HL-60 (cell line): ENCODE results near the gene IZUMO4.

Source experiments
- DNase-seq, 2 experiments: peaks; one replicate each; pipeline ENCODE4 v3.0.0-alpha.2; 2010 to 2020; ENCODE audit warnings: low read depth in 1 of 2, low spot score in 1 of 2
- H3K27ac ChIP-seq: fragments of 250-450 bp; sonication (Bioruptor Pico); replicated peaks from 2 replicates; pipeline ENCODE4 v1.5.1; 2020; ENCODE audit warnings: mild to moderate bottlenecking, moderate library complexity
- H3K27me3 ChIP-seq: fragments of 250-450 bp; sonication (Bioruptor Pico); 2 replicates; pipeline ENCODE4 v1.5.1; 2021; ENCODE audit warnings: mild to moderate bottlenecking, moderate library complexity; ENCODE audit not compliant: insufficient read depth, poor library complexity, severe bottlenecking
- H3K4me3 ChIP-seq: replicated peaks from 2 replicates; pipeline ENCODE4 v1.5.1; 2011; ENCODE audit warnings: mild to moderate bottlenecking, control low read depth, low read length; ENCODE audit not compliant: insufficient read depth
- GABPA ChIP-seq: IDR thresholded peaks from 2 replicates; pipeline ENCODE4 v1.6.1; 2012; ENCODE audit warnings: low read depth
- POLR2AphosphoS5 ChIP-seq: IDR thresholded peaks from 2 replicates; pipeline ENCODE4 v1.6.1; 2012; ENCODE audit warnings: low read depth
- SPI1 ChIP-seq: IDR thresholded peaks from 2 replicates; pipeline ENCODE4 v1.6.1; 2012; ENCODE audit warnings: low read depth, mild to moderate bottlenecking, borderline replicate concordance
- TF ChIP-seq, protein P1 (sequence below): IDR thresholded peaks from one replicate; pipeline ENCODE4 v1.5.1; 2011; ENCODE audit warnings: low read length, control low read depth, inconsistent platforms; ENCODE audit not compliant: insufficient read depth
- TF ChIP-seq, protein P2 (sequence below): IDR thresholded peaks from 2 replicates; pipeline ENCODE4 v1.6.1; 2012; ENCODE audit warnings: low read depth; ENCODE audit not compliant: insufficient replicate concordance

The IZUMO4 gene

DNA sequence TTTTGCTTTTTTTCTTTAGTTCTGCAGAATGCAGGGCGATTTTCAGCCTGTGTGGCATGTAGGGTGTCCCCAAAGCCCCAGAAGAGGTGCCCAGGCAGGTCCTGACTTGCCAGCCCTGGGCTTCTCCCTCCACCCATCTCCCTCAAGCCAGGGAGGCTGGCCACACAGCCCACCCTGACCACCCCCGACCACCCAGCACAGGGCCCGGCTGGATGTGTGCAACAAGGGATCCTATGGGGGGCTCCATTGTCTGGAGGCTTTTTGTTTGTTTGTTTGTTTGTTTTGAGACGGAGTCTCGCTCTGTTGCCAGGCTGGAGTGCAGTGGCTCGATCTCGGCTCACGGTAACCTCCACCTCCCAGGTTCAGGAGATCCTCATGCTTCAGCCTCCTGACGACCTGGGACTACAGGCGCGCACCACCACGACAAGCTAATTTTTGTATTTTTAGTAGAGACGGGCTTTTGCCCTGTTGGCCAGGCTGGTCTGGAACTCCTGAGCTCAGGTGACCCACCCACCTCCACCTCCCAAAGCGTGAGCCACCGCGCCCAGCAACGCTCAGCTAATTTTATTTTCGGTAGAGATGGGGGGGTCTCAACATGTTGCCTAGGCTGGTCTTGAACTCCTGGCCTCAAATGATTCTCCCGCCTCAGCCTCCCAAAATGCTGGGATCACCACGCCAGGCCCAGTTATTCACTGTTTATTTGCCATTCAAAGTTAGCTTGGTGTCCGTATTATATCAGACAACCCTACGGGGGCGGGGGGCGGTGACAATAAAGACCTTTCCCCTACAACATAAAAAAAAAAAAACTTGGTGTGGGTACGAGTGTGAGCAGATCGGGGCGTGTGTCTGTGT lies 37.9 kb upstream of the IZUMO4 start:
- H3K27ac ChIP-seq, result peak overlapping the region; percentile 32
- TF ChIP-seq POLR2AphosphoS5, result no peak
- TF ChIP-seq SPI1, result no peak
- TF ChIP-seq, protein P1, sequence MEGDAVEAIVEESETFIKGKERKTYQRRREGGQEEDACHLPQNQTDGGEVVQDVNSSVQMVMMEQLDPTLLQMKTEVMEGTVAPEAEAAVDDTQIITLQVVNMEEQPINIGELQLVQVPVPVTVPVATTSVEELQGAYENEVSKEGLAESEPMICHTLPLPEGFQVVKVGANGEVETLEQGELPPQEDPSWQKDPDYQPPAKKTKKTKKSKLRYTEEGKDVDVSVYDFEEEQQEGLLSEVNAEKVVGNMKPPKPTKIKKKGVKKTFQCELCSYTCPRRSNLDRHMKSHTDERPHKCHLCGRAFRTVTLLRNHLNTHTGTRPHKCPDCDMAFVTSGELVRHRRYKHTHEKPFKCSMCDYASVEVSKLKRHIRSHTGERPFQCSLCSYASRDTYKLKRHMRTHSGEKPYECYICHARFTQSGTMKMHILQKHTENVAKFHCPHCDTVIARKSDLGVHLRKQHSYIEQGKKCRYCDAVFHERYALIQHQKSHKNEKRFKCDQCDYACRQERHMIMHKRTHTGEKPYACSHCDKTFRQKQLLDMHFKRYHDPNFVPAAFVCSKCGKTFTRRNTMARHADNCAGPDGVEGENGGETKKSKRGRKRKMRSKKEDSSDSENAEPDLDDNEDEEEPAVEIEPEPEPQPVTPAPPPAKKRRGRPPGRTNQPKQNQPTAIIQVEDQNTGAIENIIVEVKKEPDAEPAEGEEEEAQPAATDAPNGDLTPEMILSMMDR, result no peak
- TF ChIP-seq, protein P2, sequence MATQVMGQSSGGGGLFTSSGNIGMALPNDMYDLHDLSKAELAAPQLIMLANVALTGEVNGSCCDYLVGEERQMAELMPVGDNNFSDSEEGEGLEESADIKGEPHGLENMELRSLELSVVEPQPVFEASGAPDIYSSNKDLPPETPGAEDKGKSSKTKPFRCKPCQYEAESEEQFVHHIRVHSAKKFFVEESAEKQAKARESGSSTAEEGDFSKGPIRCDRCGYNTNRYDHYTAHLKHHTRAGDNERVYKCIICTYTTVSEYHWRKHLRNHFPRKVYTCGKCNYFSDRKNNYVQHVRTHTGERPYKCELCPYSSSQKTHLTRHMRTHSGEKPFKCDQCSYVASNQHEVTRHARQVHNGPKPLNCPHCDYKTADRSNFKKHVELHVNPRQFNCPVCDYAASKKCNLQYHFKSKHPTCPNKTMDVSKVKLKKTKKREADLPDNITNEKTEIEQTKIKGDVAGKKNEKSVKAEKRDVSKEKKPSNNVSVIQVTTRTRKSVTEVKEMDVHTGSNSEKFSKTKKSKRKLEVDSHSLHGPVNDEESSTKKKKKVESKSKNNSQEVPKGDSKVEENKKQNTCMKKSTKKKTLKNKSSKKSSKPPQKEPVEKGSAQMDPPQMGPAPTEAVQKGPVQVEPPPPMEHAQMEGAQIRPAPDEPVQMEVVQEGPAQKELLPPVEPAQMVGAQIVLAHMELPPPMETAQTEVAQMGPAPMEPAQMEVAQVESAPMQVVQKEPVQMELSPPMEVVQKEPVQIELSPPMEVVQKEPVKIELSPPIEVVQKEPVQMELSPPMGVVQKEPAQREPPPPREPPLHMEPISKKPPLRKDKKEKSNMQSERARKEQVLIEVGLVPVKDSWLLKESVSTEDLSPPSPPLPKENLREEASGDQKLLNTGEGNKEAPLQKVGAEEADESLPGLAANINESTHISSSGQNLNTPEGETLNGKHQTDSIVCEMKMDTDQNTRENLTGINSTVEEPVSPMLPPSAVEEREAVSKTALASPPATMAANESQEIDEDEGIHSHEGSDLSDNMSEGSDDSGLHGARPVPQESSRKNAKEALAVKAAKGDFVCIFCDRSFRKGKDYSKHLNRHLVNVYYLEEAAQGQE, result no peak
- TF ChIP-seq GABPA, result no peak
- H3K27me3 ChIP-seq, result no peaks in the 10 kb centered on the region
- no peak for DNase-seq
- H3K4me3 ChIP-seq, result no peak overlapping the region

DNA sequence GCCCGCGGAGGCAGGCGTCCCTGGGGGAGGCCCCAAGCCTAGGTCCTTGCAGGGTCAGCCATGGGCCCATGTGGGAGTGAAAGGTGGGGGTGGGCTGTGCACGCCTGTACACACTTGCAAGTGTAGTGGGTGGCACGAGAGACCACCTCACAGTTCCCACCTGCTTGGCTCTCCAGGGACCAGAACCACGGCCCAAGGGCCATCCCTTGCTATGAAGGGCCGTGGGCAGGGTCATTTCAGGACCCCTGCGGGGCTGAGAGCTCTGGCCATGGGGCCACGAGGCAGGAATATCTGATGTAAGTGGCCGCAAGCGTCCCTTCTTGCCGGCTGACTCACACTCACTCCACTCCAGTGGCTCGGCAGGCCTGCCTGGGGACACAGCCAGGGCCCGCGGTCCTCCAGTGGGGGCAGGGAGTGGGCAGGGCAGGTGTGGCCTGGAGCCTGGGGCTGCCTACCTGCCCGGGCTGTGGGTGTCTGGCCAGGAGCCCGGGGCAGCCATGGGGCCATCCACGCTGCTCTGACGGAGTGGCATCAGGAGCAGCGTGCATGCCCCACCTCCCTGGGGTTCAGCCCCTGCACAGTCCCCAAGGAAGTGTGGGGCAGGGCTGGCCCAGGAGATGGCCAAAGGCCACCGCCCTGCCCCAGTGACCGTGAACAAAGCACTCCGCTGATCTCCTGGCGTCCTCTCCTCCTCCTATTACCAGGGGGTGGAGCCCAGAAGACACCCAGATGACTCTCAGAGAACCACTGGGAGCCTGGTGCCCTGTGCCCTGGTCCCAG lies 37.1 kb upstream of the IZUMO4 start:
- TF ChIP-seq, protein P1, result no peak
- TF ChIP-seq POLR2AphosphoS5, result no peak
- TF ChIP-seq SPI1, result no peak
- no peaks in the 10 kb centered on the region for H3K27me3 ChIP-seq
- no peak for DNase-seq
- peak overlapping the region; percentile 93 for H3K27ac ChIP-seq
- H3K4me3 ChIP-seq, result no peak overlapping the region

DNA sequence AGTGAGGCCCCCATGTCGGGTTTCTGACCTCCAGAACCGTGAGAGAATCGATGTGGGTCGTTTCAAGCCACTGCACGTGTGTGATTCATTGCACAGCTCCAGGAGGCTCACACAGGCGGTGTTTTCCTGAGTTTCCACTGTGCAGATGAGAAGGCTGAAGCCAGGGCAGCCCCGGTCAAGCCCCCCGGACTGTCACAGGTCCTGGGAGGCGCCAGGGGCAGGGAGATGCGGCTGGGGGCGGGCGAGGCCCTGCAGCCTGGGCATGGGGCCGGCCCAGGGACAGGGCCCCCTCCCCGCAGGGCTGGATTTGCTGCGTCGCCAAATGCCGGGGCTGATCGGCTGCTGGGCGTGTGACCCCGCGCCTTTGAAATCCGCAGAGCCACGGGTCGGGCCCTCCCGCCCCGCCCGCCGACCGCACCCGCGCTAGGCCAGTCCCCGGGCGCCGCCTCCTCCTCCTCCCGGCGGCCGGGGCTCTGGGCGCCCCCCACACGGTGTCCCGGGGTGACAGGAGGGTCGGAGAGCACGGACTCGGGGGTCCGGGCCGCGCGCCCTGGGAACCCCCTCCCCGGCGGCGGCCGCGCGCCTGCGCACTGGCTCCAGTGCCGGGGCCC lies 35.7 kb upstream of the IZUMO4 start:
- peak overlapping the region; percentile 54 for H3K4me3 ChIP-seq
- H3K27ac ChIP-seq, result peak overlapping the region; percentile 93
- peak in 1 of 2 experiments; percentile 61 for DNase-seq
- H3K27me3 ChIP-seq, result no peaks in the 10 kb centered on the region
- TF ChIP-seq POLR2AphosphoS5 (0 out of 2 replicates have a peak, but pooled peaks have one; percentile 7), SPI1 (no peak), GABPA (no peak)
- TF ChIP-seq, protein P1, result no peak
- TF ChIP-seq, protein P2, result no peak
